Pancreas (tissue), 10 donors: ENCODE measurements around the gene ZNF443. TPM values are rescaled to one million over a fixed set of nuclear protein-coding genes. Genes with fewer than 3 reads are reported as not detected.
"Not testable (repeated sequence)": the region's sequence is repeated elsewhere in the genome, so short reads cannot be mapped to it uniquely, and the experiment has no call there.

Experiments
- ATAC-seq, 4 donors: fragments of 200-7000 bp; cut with Tn5 transposase; one replicate each; pipeline versions ENCODE4 v1.8.0 to v1.9.1; 2020; ENCODE audit warnings: mild to moderate bottlenecking in 4 of 4, moderate library complexity in 4 of 4
- DNase-seq, 6 donors: peaks; one replicate each; pipeline ENCODE4 v3.0.0-alpha.2; 2020
- FAIRE-seq: peaks from 2 replicates; lab custom pipeline; 2012; peaks lifted over from hg19 to GRCh38; lab: Jason Lieb, UNC
- H3K27ac ChIP-seq, 4 donors: fragments of 200-600 bp; sonication (generic); 1 replicate in 3 of 4; 2 replicates in 1 of 4; pipeline versions ENCODE4 v1.5.0 to v1.8.0; 2020
- H3K27me3 ChIP-seq, 4 donors: fragments of 200-600 bp; one replicate each; pipeline ENCODE4 v1.8.0; 2021
- H3K36me3 ChIP-seq, 3 donors: fragments of 200-600 bp; sonication (generic) in 1 of 3; one replicate each; pipeline versions ENCODE4 v1.5.0 to v1.8.0; 2020 to 2021
- H3K4me1 ChIP-seq, 3 donors: fragments of 200-600 bp; one replicate each; pipeline ENCODE4 v1.8.0; 2021
- H3K4me3 ChIP-seq, 4 donors: fragments of 200-600 bp; sonication (generic) in 2 of 4; one replicate each; pipeline versions ENCODE4 v1.5.0 to v1.8.0; 2020 to 2021
- H3K9me3 ChIP-seq, 4 donors: fragments of 200-600 bp; one replicate each; pipeline ENCODE4 v1.8.0; 2021
- WGBS, 2 donors: extraction: QIAGEN DNeasy Blood & Tissue Kit; methylation state at CpG; one replicate each; pipeline ENCODE4 v1.1.7; 2013; 5-methylcytosine and 5-hydroxymethylcytosine counted together
- intact Hi-C, 3 donors: fragments of 100-400 bp; cut with DNase I; formaldehyde crosslinking; loops; one replicate each; pipeline versions ENCODE4 v1.11.1 to v1.14.2; 2022
- polyA plus RNA-seq, 2 donors: library from polyadenylated mRNA; stranded (reverse); fragments of 200-250 nt; gene quantifications; one replicate each; pipeline ENCODE4 v1.2.3, GENCODE V29; 2013
- total RNA-seq, 6 donors: library from RNA; stranded (reverse); fragmentation: NEBNext Ultra II Directional in 4 of 6; extraction: Animal tissue kit (Norgen Biotek cat#: 25700) in 4 of 6; gene quantifications; one replicate each; pipeline versions ENCODE4 v1.2.1 to v1.2.4, GENCODE V29; 2021 to 2023
- TF ChIP-seq, protein P1 (sequence below), 4 donors: fragments of 200-600 bp; sonication (generic) in 3 of 4; IDR thresholded peaks; one replicate each; pipeline versions ENCODE4 v1.5.0 to v1.8.0; 2021; ENCODE audit warnings: antibody characterized with exemption in 4 of 4
- donor health status: healthy with polysubstance abuse.
- donor health status: DM: no; HTN: no; CAD: no; lungs with moderate emphysema.
- donor health status: DM: no; HTN: no; CAD: no.
- donor health status: control.
- donor health status: control.
- donor health status: Bipolar disorder and iron deficiency.
- donor health status: DM: yes; HTN: yes; CAD: no.
- donor health status: DM: no; HTN: no; CAD: no.
- donor health status: DM: no; HTN: no; CAD: no.
- donor health status: DM: yes; HTN: yes; CAD: no.

ZNF443 gene
- total and polyA plus RNA-seq, 8 donors = 1.2 to 3.8 (median 2.3) TPM

DNA sequence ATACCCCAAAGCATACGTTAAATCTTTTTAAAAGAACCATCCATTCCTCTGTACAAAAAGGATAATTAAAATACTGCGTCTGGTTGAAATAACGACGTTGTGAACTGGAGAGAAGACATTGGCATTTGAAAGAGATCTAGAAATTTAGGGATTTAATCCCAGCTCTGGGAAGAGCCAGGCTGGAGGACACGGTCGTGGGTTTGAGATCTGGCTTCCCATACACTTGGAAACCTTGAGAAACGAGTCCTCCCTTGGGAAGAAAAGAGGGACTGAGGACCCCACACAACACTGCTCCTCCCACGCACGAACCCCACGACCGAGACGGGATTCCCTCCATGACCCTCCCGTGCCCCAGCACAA, 43.2 kb upstream of the ZNF443 start:
- intact Hi-C loops = no loop called here
- 1 to 2% methylated on average over 13 of the region's 13 CpGs for WGBS, 2 donors
- Histone ChIP-seq H3K4me1 (peaks cover 0 to 8% (median 4%) of the 10 kb centered on the region in 3 donors), H3K36me3 (no peaks in the 10 kb centered on the region), H3K27me3 (no peaks in the 10 kb centered on the region), H3K27ac (peak overlapping the region in 2 of 4 donors; percentile 63 to 68), H3K4me3 (peak overlapping the region; percentile 45 to 95 (median 88)), H3K9me3 (no peaks in the 10 kb centered on the region)
- no peak for FAIRE-seq
- TF ChIP-seq, protein P1, sequence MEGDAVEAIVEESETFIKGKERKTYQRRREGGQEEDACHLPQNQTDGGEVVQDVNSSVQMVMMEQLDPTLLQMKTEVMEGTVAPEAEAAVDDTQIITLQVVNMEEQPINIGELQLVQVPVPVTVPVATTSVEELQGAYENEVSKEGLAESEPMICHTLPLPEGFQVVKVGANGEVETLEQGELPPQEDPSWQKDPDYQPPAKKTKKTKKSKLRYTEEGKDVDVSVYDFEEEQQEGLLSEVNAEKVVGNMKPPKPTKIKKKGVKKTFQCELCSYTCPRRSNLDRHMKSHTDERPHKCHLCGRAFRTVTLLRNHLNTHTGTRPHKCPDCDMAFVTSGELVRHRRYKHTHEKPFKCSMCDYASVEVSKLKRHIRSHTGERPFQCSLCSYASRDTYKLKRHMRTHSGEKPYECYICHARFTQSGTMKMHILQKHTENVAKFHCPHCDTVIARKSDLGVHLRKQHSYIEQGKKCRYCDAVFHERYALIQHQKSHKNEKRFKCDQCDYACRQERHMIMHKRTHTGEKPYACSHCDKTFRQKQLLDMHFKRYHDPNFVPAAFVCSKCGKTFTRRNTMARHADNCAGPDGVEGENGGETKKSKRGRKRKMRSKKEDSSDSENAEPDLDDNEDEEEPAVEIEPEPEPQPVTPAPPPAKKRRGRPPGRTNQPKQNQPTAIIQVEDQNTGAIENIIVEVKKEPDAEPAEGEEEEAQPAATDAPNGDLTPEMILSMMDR (IDR thresholded peaks at IDR 0.05) = no peak
- peak in 2 of 4 donors; percentile 8 to 16 for ATAC-seq
- no peak for DNase-seq

DNA sequence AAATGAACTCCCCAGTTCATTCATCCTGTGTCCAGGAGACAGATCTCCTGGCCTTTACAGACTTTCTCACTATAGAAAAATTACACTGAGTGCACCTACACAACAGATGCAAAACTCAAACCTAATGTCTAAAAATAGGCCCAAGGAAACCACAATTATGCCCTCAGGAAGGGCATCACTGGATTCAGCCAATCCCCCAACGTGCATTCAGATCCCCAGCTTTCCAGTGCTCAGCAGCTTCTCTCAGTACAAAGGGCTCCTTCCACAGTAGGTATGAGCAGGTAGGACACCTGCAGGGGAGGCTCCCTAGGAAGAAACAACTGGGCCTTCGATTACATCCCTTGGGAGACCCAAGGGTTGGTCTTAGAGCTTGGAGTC, 41.7 kb upstream of the ZNF443 start:
- intact Hi-C loops = no loop called here

DNA sequence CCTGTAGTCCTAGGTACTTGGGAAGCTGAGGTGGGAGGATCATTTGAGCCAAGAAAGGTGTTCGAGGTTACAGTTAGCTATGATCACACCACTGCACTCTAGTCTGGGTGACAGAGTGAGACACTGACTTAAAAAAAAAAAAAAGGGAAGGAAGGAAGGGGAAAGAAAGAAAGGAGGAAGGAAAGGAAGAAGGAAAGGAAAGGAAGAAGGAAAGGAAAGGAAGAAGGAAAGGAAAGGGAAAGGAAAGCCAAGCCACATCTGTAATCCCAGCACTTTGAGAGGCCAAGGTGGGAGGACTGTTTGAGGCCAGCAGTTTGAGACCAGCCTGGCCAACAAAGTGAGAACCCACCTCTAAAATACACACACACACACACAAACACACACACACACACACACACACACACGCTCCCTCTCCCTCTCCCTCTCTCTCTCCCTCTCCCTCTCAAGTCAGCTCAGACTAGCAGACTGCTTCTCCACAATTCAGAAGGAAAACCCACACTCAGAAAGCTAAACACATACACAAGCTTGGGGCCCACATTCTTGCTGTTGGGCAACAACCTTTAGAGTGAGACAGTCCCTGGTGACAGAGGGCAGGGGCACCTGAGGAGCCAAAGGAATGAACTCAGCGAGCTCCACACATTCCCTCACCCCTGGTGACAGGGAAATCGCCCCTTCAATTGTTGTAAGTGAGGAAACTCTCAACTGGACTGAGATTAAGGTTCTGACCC, 41.1 kb upstream of the ZNF443 start:
- intact Hi-C loops = no loop called here
- Histone ChIP-seq H3K36me3 (no peaks in the 10 kb centered on the region), H3K4me1 (peaks cover 0 to 12% (median 8%) of the 10 kb centered on the region in 3 donors), H3K27ac (no peak overlapping the region), H3K9me3 (no peaks in the 10 kb centered on the region), H3K27me3 (no peaks in the 10 kb centered on the region), H3K4me3 (no peak overlapping the region)
- ATAC-seq = no peak
- WGBS, 2 donors = 76 to 77% methylated on average over 3 to 4 of the region's 4 CpGs
- DNase-seq = no peak
- FAIRE-seq = no peak
- TF ChIP-seq, protein P1 (IDR thresholded peaks at IDR 0.05) = no peak

More for the DNA sequence above, 41.7 kb upstream of the ZNF443 start:
- Histone ChIP-seq H3K9me3 (no peaks in the 10 kb centered on the region), H3K4me1 (peaks cover 0 to 12% (median 8%) of the 10 kb centered on the region in 3 donors), H3K27me3 (no peaks in the 10 kb centered on the region), H3K36me3 (no peaks in the 10 kb centered on the region), H3K27ac (no peak overlapping the region), H3K4me3 (no peak overlapping the region)
- DNase-seq = no peak
- no peak for ATAC-seq
- no peak for FAIRE-seq
- TF ChIP-seq, protein P1 (IDR thresholded peaks at IDR 0.05) = no peak
- WGBS, 2 donors = 71 to 78% methylated on average over 2 of the region's 2 CpGs

DNA sequence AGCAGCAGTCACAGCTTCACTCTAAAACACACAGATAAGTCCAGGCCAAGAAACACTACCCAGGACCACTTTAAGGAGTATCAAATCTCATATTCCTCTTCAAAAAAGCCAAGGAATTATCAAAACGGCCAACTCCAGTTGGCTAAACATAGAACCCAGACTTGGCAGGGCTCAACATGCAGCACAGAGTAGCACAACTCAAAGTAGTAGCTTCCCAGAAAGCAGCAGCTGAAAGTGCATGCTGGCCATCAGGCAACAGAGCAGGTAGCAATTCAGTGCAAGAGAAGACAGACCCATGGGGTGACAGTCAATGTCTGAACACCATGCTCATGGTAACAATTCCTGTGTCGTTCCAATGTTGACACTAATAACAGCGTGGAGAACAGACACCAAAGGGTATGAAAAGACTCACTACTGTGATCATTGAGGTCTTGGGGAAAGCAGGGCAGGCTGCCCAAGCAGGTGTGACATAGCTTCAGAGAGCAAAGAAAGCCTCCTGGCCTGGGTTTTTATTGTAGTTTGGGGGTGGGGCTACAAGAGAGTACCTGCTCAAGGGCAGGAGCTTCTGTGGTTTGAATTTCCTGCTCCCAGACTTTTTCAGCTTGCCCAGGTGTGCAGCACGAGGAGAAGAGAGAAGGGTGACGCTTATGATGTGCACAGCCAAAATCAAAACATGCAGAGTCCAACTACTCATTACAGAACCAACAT, 37.6 kb upstream of the ZNF443 start:
- Histone ChIP-seq H3K9me3 (no peaks in the 10 kb centered on the region), H3K27me3 (no peaks in the 10 kb centered on the region), H3K4me1 (peaks cover 0 to 12% (median under 1%) of the 10 kb centered on the region in 3 donors), H3K4me3 (no peak overlapping the region), H3K36me3 (no peaks in the 10 kb centered on the region), H3K27ac (no peak overlapping the region)
- TF ChIP-seq, protein P1 (IDR thresholded peaks at IDR 0.05) = no peak
- peak in 2 of 4 donors; percentile 67 to 69 for ATAC-seq
- 37 to 43% methylated on average over 5 of the region's 5 CpGs for WGBS, 2 donors
- DNase-seq = no peak
- intact Hi-C loops = no loop called here
- no peak for FAIRE-seq

DNA sequence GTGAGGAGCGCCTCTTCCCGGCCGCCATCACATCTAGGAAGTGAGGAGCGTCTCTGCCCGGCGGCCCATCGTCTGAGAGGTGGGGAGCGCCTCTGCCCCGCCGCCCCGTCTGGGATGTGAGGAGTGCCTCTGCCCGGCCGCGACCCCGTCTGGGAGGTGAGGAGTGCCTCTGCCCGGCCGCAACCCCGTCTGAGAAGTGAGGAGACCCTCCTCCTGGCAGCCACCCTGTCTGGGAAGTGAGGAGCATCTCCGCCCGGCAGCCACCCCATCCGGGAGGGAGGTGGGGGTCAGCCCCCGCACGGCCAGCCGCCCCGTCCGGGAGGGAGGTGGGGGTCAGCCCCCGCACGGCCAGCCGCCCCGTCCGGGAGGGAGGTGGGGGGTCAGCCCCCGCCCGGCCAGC, 26.8 kb upstream of the ZNF443 start:
- DNase-seq, FAIRE-seq, H3K27me3 ChIP-seq, H3K4me1 ChIP-seq, H3K27ac ChIP-seq, ATAC-seq, intact Hi-C loops, H3K4me3 ChIP-seq: not testable (repeated sequence)
- peaks cover 0 to 12% (median 5%) of the 10 kb centered on the region in 4 donors for H3K9me3 ChIP-seq
- 96 to 98% methylated on average over 12 to 33 of the region's 33 CpGs for WGBS, 2 donors
- H3K36me3 ChIP-seq = peaks cover 0 to 16% (median 10%) of the 10 kb centered on the region in 3 donors
